Nephron (organoid): Measurements from ENCODE around the gene PIGK.

Source experiments
- H3K27ac Mint-ChIP-seq, 3 experiments: 2 replicates each; pipeline ENCODE4 v1.8.0; 2020; ENCODE audit warnings: mixed read lengths in 3 of 3, mild to moderate bottlenecking in 2 of 3, moderate library complexity in 1 of 3
- H3K27me3 Mint-ChIP-seq: 2 replicates; pipeline ENCODE4 v1.8.0; 2021; ENCODE audit warnings: low read depth, mild to moderate bottlenecking, moderate library complexity, mixed read lengths
- H3K36me3 Mint-ChIP-seq: 2 replicates; pipeline ENCODE4 v1.8.0; 2020; ENCODE audit warnings: low read depth, mixed read lengths
- H3K4me1 Mint-ChIP-seq: 2 replicates; pipeline ENCODE4 v1.8.0; 2020; ENCODE audit warnings: mixed read lengths
- H3K4me3 Mint-ChIP-seq, 3 experiments: 2 replicates each; pipeline ENCODE4 v1.8.0; 2020; ENCODE audit warnings: mild to moderate bottlenecking in 3 of 3, mixed read lengths in 3 of 3, moderate library complexity in 2 of 3
- H3K9me3 Mint-ChIP-seq: 2 replicates; pipeline ENCODE4 v1.8.0; 2020; ENCODE audit warnings: mixed read lengths
- TF ChIP-seq, protein P1 (sequence below), 3 experiments: fragments of 200-600 bp; sonication (generic); IDR thresholded peaks; one replicate each; pipeline ENCODE4 v1.5.0; 2021; ENCODE audit warnings: antibody characterized with exemption in 3 of 3; ENCODE audit not compliant: unreplicated experiment in 3 of 3

Gene PIGK

DNA sequence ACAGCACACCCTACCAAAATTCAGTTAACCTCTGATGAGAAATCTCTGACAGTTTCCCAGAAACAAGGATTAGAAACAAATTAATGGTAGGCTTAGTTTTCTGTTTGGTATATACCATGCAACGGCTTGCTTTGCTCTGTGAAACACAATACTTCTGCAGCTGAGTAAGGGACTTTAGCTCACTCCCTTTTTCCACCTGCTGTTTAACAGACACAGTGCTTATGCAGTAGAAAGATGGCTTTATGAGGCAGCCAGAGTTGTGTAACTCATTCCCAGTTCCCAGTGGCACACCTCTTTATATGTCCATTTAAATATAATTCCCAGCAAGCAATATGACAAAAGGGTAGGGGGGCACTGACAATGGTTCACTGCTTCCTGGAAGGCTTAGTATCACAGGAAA lies 124.0 kb downstream of the PIGK start:
- H3K9me3 Mint-ChIP-seq, result no peaks in the 10 kb centered on the region
- H3K27ac Mint-ChIP-seq, result peak overlapping the region in 2 of 3 experiments; percentile 46 to 66
- peaks cover 16% of the 10 kb centered on the region for H3K4me1 Mint-ChIP-seq
- H3K36me3 Mint-ChIP-seq, result no peaks in the 10 kb centered on the region
- H3K27me3 Mint-ChIP-seq, result no peaks in the 10 kb centered on the region
- H3K4me3 Mint-ChIP-seq, result no peak overlapping the region
- TF ChIP-seq, protein P1, sequence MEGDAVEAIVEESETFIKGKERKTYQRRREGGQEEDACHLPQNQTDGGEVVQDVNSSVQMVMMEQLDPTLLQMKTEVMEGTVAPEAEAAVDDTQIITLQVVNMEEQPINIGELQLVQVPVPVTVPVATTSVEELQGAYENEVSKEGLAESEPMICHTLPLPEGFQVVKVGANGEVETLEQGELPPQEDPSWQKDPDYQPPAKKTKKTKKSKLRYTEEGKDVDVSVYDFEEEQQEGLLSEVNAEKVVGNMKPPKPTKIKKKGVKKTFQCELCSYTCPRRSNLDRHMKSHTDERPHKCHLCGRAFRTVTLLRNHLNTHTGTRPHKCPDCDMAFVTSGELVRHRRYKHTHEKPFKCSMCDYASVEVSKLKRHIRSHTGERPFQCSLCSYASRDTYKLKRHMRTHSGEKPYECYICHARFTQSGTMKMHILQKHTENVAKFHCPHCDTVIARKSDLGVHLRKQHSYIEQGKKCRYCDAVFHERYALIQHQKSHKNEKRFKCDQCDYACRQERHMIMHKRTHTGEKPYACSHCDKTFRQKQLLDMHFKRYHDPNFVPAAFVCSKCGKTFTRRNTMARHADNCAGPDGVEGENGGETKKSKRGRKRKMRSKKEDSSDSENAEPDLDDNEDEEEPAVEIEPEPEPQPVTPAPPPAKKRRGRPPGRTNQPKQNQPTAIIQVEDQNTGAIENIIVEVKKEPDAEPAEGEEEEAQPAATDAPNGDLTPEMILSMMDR (IDR thresholded peaks at IDR 0.05; ENCODE audit: unreplicated experiment in 3 of 3), result no peak

DNA sequence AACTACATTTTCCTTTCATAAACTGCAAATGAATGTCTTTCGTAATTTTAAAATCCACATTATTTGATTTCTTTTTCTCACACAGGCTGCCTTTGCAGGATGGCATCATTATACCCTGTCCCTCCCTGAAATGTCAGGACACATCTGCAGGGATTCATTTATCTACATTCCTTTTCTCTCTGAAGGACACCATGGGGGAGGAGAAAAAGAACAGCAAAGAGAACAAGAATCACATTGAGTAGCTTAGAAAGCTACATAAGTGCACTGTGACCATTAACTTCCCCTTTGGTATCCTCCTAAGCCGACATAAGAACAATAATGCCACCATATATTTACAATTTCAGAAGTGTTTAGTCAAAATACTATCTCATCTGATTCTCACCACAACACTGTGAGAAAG lies 129.5 kb downstream of the PIGK start:
- H3K4me3 Mint-ChIP-seq, result no peak overlapping the region
- no peaks in the 10 kb centered on the region for H3K9me3 Mint-ChIP-seq
- peaks cover 4% of the 10 kb centered on the region for H3K4me1 Mint-ChIP-seq
- H3K27me3 Mint-ChIP-seq, result no peaks in the 10 kb centered on the region
- no peaks in the 10 kb centered on the region for H3K36me3 Mint-ChIP-seq
- H3K27ac Mint-ChIP-seq, result no peak overlapping the region
- TF ChIP-seq, protein P1 (IDR thresholded peaks at IDR 0.05; ENCODE audit: unreplicated experiment in 3 of 3), result no peak

DNA sequence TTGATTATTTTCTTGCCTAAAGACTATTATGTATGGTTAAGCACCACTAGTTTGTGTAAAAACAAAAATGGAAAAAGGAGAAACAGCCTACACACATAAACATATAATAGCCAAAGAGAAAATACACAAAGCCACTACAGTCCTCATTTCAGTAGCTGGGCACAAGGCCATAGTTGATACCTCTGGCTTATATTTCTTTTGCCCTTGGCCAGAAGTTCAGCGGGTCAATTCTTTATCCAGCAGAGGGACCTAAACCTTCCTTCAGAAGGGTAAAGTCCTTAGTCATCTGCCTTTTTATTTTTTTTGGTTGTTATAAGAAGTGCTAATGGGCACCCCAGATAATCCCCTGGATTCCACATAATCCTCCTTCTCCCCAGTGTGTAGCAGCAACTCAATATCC lies 134.1 kb downstream of the PIGK start:
- Mint-ChIP-seq H3K4me3 (no peak overlapping the region), H3K27me3 (no peaks in the 10 kb centered on the region), H3K36me3 (no peaks in the 10 kb centered on the region), H3K4me1 (peaks cover 13% of the 10 kb centered on the region), H3K27ac (no peak overlapping the region), H3K9me3 (no peaks in the 10 kb centered on the region)
- TF ChIP-seq, protein P1 (IDR thresholded peaks at IDR 0.05; ENCODE audit: unreplicated experiment in 3 of 3), result no peak

DNA sequence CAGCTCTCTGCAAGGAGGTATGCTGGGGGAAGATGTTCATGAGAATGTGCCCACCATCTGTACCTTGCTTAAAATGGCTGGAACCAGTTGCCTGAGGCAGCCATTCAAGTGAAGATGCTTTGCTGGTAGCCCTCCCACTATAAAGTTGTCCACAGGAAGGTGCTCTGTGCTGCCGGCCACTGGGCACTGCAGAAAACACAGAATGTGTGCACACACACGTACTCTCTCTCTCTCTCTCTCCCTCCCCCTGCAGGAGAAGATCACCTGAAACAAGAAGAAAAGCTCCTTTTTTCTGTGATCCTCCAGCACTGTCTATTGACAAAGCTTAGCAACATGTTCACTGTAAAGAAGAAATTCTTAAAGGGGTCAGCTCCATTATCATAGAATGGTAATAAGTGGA lies 134.8 kb downstream of the PIGK start:
- TF ChIP-seq, protein P1 (IDR thresholded peaks at IDR 0.05; ENCODE audit: unreplicated experiment in 3 of 3), result no peak
- Mint-ChIP-seq H3K27ac (no peak overlapping the region), H3K36me3 (no peaks in the 10 kb centered on the region)

DNA sequence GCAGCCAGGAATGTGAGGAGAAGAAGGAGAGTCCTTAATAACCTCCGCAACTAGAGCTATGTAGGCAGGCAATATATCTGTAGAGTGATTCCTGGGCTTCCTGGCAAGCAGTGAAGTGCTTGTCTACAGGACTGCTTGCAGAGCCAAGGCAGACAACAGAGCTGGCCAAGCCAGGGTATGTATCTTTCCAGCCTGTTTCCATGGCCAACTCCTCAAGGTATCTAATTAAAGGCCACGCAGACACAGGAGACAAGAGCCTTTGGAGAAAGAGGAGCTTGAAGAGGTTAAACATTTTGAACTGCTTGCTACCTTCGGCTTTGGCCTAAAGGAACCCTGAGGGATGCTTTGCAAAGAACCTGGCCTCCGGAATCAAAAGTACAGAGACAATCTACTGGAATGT lies 137.4 kb downstream of the PIGK start:
- H3K9me3 Mint-ChIP-seq, result no peaks in the 10 kb centered on the region
- no peaks in the 10 kb centered on the region for H3K27me3 Mint-ChIP-seq
- peaks cover 13% of the 10 kb centered on the region for H3K4me1 Mint-ChIP-seq
- no peak overlapping the region for H3K4me3 Mint-ChIP-seq
- H3K27ac Mint-ChIP-seq, result peak overlapping the region in 2 of 3 experiments; percentile 24 to 44
- no peaks in the 10 kb centered on the region for H3K36me3 Mint-ChIP-seq
- TF ChIP-seq, protein P1 (IDR thresholded peaks at IDR 0.05; ENCODE audit: unreplicated experiment in 3 of 3), result no peak

More for the DNA sequence above, 134.8 kb downstream of the PIGK start:
- no peak overlapping the region for H3K4me3 Mint-ChIP-seq
- no peaks in the 10 kb centered on the region for H3K27me3 Mint-ChIP-seq
- H3K9me3 Mint-ChIP-seq, result no peaks in the 10 kb centered on the region
- peaks cover 13% of the 10 kb centered on the region for H3K4me1 Mint-ChIP-seq

DNA sequence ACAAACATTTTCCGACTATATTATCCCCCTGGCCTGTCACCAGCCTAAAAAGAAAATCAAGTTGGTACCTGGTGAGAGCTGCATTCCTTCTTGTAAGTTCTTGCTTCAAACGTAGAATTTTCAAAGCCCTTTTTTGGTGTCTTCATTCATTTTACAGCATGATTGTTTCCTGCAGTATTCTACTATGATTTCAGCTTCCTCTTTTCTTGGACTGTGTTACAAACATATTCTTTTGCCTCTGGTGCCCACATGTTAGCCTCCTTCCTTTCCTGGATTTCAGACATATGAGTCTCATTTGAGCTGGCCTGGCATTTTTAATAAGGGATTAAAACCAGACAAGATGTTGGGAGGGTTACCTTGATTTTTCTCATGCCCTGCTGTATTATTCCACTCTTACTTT lies 142.5 kb downstream of the PIGK start:
- no peaks in the 10 kb centered on the region for H3K27me3 Mint-ChIP-seq
- TF ChIP-seq, protein P1 (IDR thresholded peaks at IDR 0.05; ENCODE audit: unreplicated experiment in 3 of 3), result no peak

More for the DNA sequence above, 142.5 kb downstream of the PIGK start:
- Mint-ChIP-seq H3K9me3 (peaks cover 7% of the 10 kb centered on the region), H3K27ac (no peak overlapping the region), H3K4me3 (no peak overlapping the region), H3K36me3 (no peaks in the 10 kb centered on the region), H3K4me1 (peaks cover 4% of the 10 kb centered on the region)
